GM19324 (cell line): ENCODE data around the gene FAM171A1.
"Not testable (repeated sequence)": the region's sequence is repeated elsewhere in the genome, so short reads cannot be mapped to it uniquely, and the experiment has no call there.

Experiments
- ATAC-seq: cut with Tn5 transposase; IDR thresholded peaks from one replicate; pipeline ENCODE4 v1.9.1; 2021; ENCODE audit warnings: mild to moderate bottlenecking, moderate library complexity; ENCODE audit not compliant: unreplicated experiment, low FRiP score

FAM171A1 gene

GRCh38 chr10:15370856-15371701, at the start of gene FAM171A1:
Gene FAM171A1, minus strand, starts transcription at chr10:15371289. Its CDS starts 237 bp downstream, at chr10:15371052.
- peak; percentile 45 for ATAC-seq

GRCh38 chr10:15420858-15421257, 49.8 kb upstream of the FAM171A1 start:
- ATAC-seq: no peak

- ATAC-seq: no peak
These were observed 48.3 kb upstream of the FAM171A1 start for GRCh38 chr10:15419279-15419874.

GRCh38 chr10:15416034-15416433, 44.9 kb upstream of the FAM171A1 start:
- no peak for ATAC-seq

GRCh38 chr10:15411010-15411409, 39.9 kb upstream of the FAM171A1 start:
- no peak for ATAC-seq

- not testable (repeated sequence) for ATAC-seq
These were observed 38.3 kb upstream of the FAM171A1 start for GRCh38 chr10:15409350-15409749.

- ATAC-seq: no peak
These were observed 37.5 kb upstream of the FAM171A1 start for GRCh38 chr10:15408557-15408956.

- ATAC-seq: no peak
These were observed 34.2 kb upstream of the FAM171A1 start for GRCh38 chr10:15405319-15405718.

- no peak for ATAC-seq
These were observed 30.3 kb upstream of the FAM171A1 start for GRCh38 chr10:15401382-15401781.

GRCh38 chr10:15400461-15400860, 29.4 kb upstream of the FAM171A1 start:
- ATAC-seq: not testable (repeated sequence)

- ATAC-seq: no peak
These were observed 28.1 kb upstream of the FAM171A1 start for GRCh38 chr10:15399060-15399661.

- no peak for ATAC-seq
These were observed 24.8 kb upstream of the FAM171A1 start for GRCh38 chr10:15395935-15396334.

- ATAC-seq: no peak
These were observed 22.2 kb upstream of the FAM171A1 start for GRCh38 chr10:15393139-15393825.

- no peak for ATAC-seq
These were observed 20.4 kb upstream of the FAM171A1 start for GRCh38 chr10:15391491-15391890.

- not testable (repeated sequence) for ATAC-seq
These were observed 17.1 kb upstream of the FAM171A1 start for GRCh38 chr10:15388172-15388571.

- no peak for ATAC-seq
These were observed 15.9 kb upstream of the FAM171A1 start for GRCh38 chr10:15387021-15387420.

- ATAC-seq: no peak
These were observed 14.7 kb upstream of the FAM171A1 start for GRCh38 chr10:15385552-15386455.

- no peak for ATAC-seq
These were observed 10.3 kb upstream of the FAM171A1 start for GRCh38 chr10:15381420-15381819.

- no peak for ATAC-seq
These were observed 8.0 kb upstream of the FAM171A1 start for GRCh38 chr10:15379078-15379477.

GRCh38 chr10:15378569-15378968, 7.5 kb upstream of the FAM171A1 start:
- ATAC-seq: no peak
